ENCODE measurements around the gene RAPGEF6.
"Not testable (repeated sequence)": the region's sequence is repeated elsewhere in the genome, so short reads cannot be mapped to it uniquely, and the experiment has no call there.

Gene RAPGEF6

GRCh38 chr5:131487371-131487770, 147.7 kb downstream of the RAPGEF6 start:
- not testable (repeated sequence) for DNase-seq

GRCh38 chr5:131482617-131483016, 152.4 kb downstream of the RAPGEF6 start:
- no peak for DNase-seq

- no peak for DNase-seq
Measured at GRCh38 chr5:131481569-131481968, 153.5 kb downstream of the RAPGEF6 start.

DNA sequence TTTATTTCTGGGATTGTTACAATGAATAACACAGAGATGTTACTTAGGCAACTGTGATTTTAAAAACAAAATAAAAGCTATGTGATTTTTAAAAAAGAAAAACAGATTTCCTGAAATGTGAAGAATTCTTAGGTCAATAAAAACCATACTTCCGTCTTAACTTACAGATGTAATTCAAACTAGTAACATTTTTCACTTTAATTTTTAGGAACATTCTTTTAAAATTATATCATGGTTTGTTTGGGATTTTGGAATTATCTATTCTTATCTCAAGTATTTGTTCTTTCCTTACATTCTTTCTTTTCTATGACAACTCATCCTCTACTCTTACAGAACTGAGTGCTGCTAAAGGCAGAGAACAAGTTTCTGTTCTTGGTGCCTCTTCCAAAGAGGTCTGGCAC, 159.5 kb downstream of the RAPGEF6 start:
- DNase-seq, result no peak

DNA sequence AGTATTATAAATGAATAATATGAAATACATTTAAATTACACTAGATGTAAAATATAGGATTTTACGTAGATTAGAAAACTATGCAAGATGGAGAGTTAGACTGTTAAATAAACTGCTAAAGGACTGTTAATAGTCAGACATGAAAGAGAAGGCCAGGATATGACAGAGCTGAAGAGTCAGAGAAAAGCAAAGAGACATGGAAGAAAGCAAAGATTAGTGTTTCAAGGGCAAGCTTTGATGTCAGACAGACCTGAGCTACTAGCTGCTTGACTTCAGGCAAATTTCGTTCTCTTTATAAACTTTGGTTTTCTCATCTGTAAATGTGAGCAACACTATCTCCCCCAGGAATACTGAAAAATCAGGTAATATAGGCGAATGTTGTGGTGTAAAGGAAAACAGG, 161.3 kb downstream of the RAPGEF6 start:
- DNase-seq, result no peak

GRCh38 chr5:131466171-131466766, 168.8 kb downstream of the RAPGEF6 start:
- no peak for DNase-seq

- DNase-seq, result no peak
Measured at GRCh38 chr5:131463656-131464055, 171.4 kb downstream of the RAPGEF6 start.

- DNase-seq, result no peak
Measured at GRCh38 chr5:131462454-131462853, 172.6 kb downstream of the RAPGEF6 start.

DNA sequence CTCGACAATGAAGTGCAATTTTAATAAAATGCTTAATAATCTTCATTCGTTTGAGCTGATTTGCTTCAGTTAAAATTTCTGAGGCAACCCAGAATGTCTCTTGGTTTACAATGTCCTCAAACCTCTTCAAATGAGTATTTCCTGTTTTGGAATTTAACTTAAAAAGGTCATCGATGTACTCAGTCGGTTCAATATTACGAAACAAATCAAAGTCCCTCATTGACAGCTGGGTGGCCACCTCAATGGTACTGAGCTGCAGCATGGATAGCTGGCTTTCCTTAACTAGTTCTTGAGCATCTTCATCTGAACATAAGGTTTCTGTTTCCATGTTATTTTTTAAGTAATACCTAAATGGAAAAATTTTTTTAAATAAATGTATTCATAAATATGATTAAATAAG, 173.3 kb downstream of the RAPGEF6 start:
- no peak for DNase-seq

DNA sequence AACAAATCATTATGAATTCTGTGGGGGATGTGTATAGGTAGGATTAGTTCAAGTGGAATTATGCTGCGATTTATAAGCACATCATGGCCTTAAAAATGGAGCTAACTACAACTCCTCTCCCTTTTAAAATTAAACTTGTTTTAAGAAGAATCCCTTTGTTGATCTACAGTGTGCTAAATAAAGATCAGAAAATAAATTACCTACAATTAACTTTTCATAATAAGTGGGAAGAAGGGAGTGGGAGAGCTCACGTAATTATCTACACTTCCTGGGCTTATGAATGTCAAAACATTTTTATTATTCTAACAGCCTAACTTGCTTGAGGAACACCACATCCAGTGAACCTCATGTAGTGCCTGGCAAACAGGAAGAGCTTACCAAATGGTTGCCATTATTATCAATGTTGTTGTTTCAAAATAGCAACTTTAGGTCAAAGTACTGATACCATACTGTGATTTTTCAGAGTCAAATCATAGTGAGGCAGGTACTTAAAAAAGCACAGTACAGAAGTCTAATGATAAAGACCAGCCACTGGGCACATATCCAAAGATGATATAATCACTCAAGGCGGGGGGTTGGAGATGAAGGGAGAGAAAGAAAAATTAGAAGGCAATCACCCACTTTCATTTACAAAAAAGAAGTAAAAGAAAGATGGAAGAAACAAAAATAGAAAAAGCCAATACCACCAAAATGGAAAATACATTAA, 174.0 kb downstream of the RAPGEF6 start:
- DNase-seq, result no peak

DNA sequence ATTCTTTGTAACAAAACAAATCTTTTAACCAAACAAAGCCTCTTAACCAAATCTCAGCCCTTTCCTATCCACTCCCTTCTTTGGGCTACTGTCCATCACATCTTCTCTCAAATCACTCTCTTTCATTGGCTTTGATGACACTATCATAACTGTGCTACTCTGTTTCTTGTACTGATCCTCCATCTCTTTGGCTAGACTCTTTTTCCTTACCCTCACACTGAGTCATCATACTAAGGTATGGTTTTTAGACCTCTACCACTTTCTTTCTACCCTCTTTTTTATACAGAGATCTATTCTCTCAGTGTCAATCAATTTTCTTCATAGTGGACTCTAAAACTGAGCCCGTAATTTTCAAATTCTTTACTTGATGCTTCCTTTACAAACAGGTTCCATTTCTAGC, 174.9 kb downstream of the RAPGEF6 start:
- DNase-seq, result no peak

DNA sequence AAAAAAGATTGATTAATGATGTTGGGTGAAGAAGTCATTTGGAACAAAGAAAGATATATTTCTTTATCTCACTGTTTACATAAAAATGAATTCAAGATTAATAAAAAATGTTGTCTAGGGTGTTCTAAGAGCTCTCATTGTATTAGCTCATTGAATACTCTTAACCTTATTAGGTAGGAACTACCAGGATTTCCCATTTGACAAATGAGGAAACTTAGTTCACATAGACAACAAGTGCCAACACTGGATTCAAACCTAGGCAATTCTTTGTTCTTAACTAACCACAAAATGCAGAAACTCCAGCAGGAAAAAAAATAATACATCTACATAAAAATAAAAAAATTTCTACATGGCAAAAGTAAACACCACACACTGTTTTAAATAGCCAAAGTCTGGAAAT, 175.8 kb downstream of the RAPGEF6 start:
- no peak for DNase-seq

GRCh38 chr5:131457193-131457592, 177.8 kb downstream of the RAPGEF6 start:
- no peak for DNase-seq

DNA sequence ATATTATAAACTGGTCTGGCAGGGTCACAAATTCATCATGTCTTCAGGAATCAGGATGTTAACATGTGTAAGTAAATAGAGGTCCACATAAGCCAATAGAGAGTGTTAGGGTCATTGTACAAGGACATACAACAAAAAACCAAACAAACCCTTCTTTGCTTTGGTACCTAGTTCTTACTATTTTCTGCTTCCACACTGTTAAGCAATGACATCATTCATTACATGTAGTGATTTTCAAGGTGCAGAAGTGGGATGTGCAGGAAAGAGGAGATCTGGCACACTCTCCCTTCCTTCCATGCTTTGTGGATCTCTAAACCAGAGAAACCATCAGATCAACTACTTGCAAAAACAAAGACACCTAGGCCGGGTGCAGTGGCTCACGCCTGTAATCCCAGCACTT, 184.1 kb downstream of the RAPGEF6 start:
- no peak for DNase-seq

GRCh38 chr5:131441184-131441583, 193.8 kb downstream of the RAPGEF6 start:
- no peak for DNase-seq

DNA sequence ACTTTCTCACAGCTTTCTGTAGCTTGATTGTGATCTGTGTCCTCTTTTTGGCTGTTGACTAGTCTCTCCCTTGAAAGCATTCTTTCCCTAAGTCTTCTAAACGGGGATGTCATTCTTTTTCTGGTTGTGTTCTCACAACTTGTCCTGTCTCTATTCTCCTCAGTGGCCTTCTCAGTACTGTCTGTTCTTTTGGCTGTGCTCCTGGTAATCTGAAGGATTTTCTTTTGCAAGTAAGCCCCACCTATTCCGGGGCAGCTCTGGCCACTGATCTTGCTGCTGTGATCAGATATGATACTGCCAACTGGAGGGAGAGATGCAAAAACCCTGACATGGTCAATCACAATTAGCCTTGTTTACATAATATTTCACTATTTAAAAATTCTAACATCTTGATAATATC, 198.9 kb downstream of the RAPGEF6 start:
- no peak for DNase-seq

DNA sequence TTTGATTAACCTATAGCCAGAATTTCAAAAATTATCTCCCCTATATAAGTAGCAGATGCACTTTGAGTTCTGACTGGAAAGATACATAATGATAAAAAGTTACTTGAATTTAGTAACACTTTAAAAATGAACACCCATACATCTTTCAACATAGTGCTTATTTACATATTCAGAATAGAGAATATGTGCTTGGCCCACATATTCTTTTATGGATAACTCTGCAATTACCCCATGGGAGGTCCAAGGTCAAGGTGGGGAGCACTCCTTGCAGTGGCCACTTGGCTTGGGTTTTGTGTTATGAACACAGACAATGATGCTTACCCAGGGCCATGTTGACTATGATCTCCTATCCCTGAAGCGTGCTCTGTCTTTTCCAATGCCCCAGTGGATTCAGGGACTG, 201.9 kb downstream of the RAPGEF6 start:
- DNase-seq, result no peak

DNA sequence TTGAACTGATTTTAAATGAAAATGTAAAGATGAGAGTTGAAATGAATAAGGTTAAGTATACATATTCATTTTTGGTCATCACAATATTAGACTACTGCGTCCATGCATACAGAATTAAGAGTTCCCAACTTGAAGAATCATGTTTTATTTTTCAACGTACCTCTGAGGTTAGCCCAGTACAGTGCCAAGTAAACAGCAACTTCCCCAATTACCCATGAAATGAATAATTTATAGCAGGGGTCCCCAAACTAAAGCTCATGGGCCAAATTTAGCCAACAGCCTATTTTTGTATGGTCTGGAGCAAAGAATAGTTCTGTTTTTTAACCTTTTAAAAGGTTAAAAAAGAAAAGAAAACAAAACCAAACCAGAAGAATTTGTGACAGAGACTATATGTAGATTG, 203.2 kb downstream of the RAPGEF6 start:
- no peak for DNase-seq

GRCh38 chr5:131430794-131431193, 204.2 kb downstream of the RAPGEF6 start:
- DNase-seq, result no peak

- DNase-seq, result no peak
Measured at GRCh38 chr5:131426011-131426410, 209.0 kb downstream of the RAPGEF6 start.

- DNase-seq, result no peak
Measured at GRCh38 chr5:131423056-131423455, 212.0 kb downstream of the RAPGEF6 start.

DNA sequence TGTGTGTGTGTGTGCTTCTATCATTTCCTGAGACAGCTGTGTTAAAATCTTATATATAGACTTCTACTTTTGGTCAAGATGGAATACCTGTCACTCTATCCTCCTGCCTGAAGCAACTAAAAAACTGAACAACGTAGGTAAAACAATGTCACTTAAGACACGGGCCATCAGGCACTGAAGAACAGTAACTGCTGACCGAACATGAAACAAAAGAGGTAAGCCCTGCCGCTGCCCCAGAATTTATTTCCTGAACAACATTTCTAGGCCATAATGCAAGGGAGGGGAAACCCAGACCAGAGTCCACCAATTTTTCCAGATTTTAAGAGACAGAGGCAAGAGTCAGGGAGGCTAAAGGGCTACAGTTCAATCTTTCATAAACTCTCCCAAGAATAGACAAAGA, 215.2 kb downstream of the RAPGEF6 start:
- no peak for DNase-seq

DNA sequence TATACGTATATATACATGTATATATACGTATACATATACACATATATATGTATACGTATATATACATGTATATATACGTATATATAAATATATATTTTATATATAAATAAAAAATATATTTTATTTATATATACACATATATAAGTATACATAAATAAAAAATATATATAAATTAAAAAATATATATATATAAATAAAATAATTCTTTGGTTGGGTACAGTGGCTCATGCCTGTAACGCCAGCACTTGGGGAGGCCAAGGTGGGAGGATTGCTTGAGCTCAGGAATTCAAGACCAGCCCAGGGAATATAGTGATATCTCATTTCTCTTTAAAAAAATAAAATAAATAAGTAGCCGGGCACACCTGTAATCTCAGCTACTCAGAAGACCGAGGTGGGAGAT, 216.2 kb downstream of the RAPGEF6 start:
- DNase-seq, result no peak

GRCh38 chr5:131417240-131417869, 217.7 kb downstream of the RAPGEF6 start:
- peak; percentile 11 to 38 for DNase-seq

DNA sequence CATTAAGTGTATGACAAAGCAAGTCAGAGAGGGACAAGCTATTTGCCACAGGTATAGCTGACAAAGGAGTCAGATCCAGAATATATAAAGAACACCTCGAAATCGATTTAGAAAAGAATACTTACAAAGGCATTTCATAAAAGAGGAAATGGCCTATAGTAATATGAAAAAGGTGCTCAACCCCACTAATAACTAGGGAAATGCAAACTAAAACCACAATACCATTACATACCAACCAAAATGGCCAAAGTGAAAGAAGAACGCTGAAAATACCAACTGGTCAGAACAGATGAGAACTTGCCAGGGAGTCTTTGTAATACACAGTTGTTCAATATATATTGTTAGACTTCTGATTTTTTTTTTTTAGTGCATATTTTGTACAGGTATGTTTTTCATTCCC, 218.3 kb downstream of the RAPGEF6 start:
- no peak for DNase-seq

All from NCI-H187 (cell line).